Stomach (tissue), 4 donors: ENCODE data around the gene MLST8.

Source experiments
- EP300 ChIP-seq: sonication (generic); formaldehyde crosslinking; IDR thresholded peaks from one replicate; pipeline ENCODE4 v1.6.1; 2017; ENCODE audit warnings: antibody characterized with exemption
- POLR2A ChIP-seq, 4 donors: fragments of 450-650 bp; IDR thresholded peaks; one replicate each; pipeline ENCODE4 v1.6.1; 2016; ENCODE audit warnings: antibody characterized with exemption in 4 of 4, control low read depth in 2 of 4, mild to moderate bottlenecking in 1 of 4, moderate library complexity in 1 of 4
- POLR2AphosphoS5 ChIP-seq, 3 donors: sonication (generic); formaldehyde crosslinking; IDR thresholded peaks; one replicate each; pipeline ENCODE4 v1.6.1; 2016; ENCODE audit warnings: antibody characterized with exemption in 3 of 3
- TF ChIP-seq, protein P1 (sequence below), 7 experiments: fragments of 450-650 bp in 4 of 7; fragments of 200-600 bp in 3 of 7; sonication (generic) in 3 of 7; IDR thresholded peaks; one replicate each; pipeline ENCODE4 v1.5.1; 2016 to 2019; ENCODE audit warnings: antibody characterized with exemption in 7 of 7, control low read depth in 2 of 7, mild to moderate bottlenecking in 1 of 7

DNA sequence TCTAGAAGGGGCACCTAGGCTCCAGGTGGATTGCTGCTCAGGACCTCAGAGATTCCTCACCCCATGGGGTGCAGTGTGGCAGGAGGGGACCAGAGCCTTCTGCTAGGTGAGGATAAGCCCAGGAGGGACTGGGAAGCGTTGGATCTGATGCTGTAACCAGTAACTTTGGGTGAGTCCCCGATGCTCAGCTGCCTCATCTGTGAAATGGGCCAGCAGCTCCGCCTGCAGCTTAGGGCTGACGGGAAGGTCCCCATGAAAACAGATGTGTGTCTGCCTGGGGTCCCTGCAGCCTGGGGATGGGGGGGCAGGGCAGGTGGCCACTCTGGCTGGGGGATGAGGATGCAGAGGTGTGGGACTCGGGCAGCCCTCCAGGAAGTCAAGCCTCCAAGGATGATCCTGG lies 6.2 kb upstream of the MLST8 start:
- TF ChIP-seq, protein P1, sequence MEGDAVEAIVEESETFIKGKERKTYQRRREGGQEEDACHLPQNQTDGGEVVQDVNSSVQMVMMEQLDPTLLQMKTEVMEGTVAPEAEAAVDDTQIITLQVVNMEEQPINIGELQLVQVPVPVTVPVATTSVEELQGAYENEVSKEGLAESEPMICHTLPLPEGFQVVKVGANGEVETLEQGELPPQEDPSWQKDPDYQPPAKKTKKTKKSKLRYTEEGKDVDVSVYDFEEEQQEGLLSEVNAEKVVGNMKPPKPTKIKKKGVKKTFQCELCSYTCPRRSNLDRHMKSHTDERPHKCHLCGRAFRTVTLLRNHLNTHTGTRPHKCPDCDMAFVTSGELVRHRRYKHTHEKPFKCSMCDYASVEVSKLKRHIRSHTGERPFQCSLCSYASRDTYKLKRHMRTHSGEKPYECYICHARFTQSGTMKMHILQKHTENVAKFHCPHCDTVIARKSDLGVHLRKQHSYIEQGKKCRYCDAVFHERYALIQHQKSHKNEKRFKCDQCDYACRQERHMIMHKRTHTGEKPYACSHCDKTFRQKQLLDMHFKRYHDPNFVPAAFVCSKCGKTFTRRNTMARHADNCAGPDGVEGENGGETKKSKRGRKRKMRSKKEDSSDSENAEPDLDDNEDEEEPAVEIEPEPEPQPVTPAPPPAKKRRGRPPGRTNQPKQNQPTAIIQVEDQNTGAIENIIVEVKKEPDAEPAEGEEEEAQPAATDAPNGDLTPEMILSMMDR (IDR thresholded peaks at IDR 0.05): no peak
- TF ChIP-seq POLR2A (IDR thresholded peaks at IDR 0.05): no peak
- TF ChIP-seq EP300: no peak
- TF ChIP-seq POLR2AphosphoS5 (IDR thresholded peaks at IDR 0.05): no peak
